Kidney epithelial cell (primary cell): ENCODE results near the gene DBNL. TPM values are rescaled to one million over a fixed set of nuclear protein-coding genes. Genes with fewer than 3 reads are reported as not detected.

Experiments
- DNase-seq: peaks from one replicate; pipeline ENCODE4 v3.0.0-alpha.2; 2010; ENCODE audit warnings: low read depth
- H3K27me3 ChIP-seq: 2 replicates; pipeline ENCODE4 v1.6.0; 2011; ENCODE audit warnings: low read length; ENCODE audit not compliant: control insufficient read depth, insufficient read depth
- H3K36me3 ChIP-seq: 2 replicates; pipeline ENCODE4 v1.5.1; 2011; ENCODE audit warnings: low read length; ENCODE audit not compliant: control insufficient read depth, insufficient read depth
- H3K4me3 ChIP-seq: 2 replicates; pipeline ENCODE4 v1.5.1; 2011; ENCODE audit warnings: low read depth, mild to moderate bottlenecking, control low read depth, low read length
- total RNA-seq: library from RNA; depleted of rRNA; stranded (reverse); fragments of >200 nt; gene quantifications from 2 replicates; pipeline ENCODE4 v1.2.3, GENCODE V29; 2015
- TF ChIP-seq, protein P1 (sequence below): IDR thresholded peaks from 2 replicates; pipeline ENCODE4 v1.5.1; 2011; ENCODE audit warnings: mild to moderate bottlenecking, moderate library complexity, low read length, control low read depth, inconsistent platforms; ENCODE audit not compliant: insufficient read depth, poor library complexity, severe bottlenecking

The DBNL gene
- total RNA-seq, 1 donor from 2014 or later, result 120 TPM

DNA sequence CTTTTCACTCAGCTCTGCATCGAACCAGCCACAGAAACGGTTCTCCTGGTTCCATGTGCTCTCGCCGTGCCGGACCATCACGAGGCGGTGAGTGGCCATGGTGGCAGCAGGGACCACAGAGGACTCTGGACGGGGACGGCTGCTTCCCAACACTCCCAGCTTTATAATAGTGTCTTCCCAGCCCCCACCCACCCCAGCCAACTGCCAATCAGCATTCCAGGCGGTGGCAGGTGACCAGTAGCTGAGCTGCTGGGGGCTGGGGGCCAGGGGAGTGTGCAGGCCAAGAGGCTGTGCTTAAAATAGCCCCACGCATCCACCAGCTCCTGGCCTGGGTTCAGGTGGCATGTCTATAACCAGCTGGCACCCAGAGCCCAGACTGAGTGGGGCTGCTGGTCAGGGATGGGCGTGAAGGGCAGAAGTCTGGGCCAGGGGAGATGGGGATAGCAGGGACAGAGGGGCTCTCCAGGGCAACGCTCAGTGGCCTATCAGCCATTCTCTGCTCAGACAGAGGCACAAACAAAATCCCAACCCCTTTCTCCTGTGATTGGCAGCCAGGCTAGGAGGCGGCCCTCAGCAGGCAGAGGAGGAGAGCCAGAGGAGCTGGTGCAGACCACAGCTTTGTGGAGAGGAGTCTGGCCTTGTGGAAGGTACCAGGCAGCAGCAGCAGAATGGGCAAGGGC is 21.1 kb downstream of the DBNL start, which contains the start of gene PGAM2:
TSS of gene PGAM2 (minus strand) at position 137 of the 680 bp plus-strand sequence. CDS start at position 99, 38 bp downstream.
- TF ChIP-seq, protein P1, sequence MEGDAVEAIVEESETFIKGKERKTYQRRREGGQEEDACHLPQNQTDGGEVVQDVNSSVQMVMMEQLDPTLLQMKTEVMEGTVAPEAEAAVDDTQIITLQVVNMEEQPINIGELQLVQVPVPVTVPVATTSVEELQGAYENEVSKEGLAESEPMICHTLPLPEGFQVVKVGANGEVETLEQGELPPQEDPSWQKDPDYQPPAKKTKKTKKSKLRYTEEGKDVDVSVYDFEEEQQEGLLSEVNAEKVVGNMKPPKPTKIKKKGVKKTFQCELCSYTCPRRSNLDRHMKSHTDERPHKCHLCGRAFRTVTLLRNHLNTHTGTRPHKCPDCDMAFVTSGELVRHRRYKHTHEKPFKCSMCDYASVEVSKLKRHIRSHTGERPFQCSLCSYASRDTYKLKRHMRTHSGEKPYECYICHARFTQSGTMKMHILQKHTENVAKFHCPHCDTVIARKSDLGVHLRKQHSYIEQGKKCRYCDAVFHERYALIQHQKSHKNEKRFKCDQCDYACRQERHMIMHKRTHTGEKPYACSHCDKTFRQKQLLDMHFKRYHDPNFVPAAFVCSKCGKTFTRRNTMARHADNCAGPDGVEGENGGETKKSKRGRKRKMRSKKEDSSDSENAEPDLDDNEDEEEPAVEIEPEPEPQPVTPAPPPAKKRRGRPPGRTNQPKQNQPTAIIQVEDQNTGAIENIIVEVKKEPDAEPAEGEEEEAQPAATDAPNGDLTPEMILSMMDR, result no peak
- Histone ChIP-seq H3K36me3 (no peaks in the 10 kb centered on the region), H3K27me3 (peaks cover 35% of the 10 kb centered on the region), H3K4me3 (no peak within 1 kb of the TSS)
- DNase-seq, result no peak

GRCh38 chr7:44066111-44066460 is 21.6 kb downstream of the DBNL start:
- Histone ChIP-seq H3K36me3 (no peaks in the 10 kb centered on the region), H3K4me3 (no peak overlapping the region), H3K27me3 (peaks cover 35% of the 10 kb centered on the region)
- TF ChIP-seq, protein P1, result no peak
- no peak for DNase-seq

GRCh38 chr7:44066494-44067063 is 22.1 kb downstream of the DBNL start:
- no peak for DNase-seq
- Histone ChIP-seq H3K36me3 (no peaks in the 10 kb centered on the region), H3K4me3 (no peak overlapping the region), H3K27me3 (peaks cover 35% of the 10 kb centered on the region)
- TF ChIP-seq, protein P1, result no peak

- TF ChIP-seq, protein P1, result no peak
These were observed 22.8 kb downstream of the DBNL start for GRCh38 chr7:44067064-44067951.

GRCh38 chr7:44068054-44068453 is 23.6 kb downstream of the DBNL start:
- no peak for DNase-seq
- peaks cover 35% of the 10 kb centered on the region for H3K27me3 ChIP-seq
- TF ChIP-seq, protein P1, result no peak
- no peak overlapping the region for H3K4me3 ChIP-seq
- no peaks in the 10 kb centered on the region for H3K36me3 ChIP-seq

More at GRCh38 chr7:44067064-44067951, 22.8 kb downstream of the DBNL start:
- H3K36me3 ChIP-seq, result no peaks in the 10 kb centered on the region
- no peak for DNase-seq
- H3K4me3 ChIP-seq, result no peak overlapping the region
- peaks cover 35% of the 10 kb centered on the region for H3K27me3 ChIP-seq
